Measurements from ENCODE around the gene APLF.

- no peak for TF ChIP-seq CTCF (IDR thresholded peaks at IDR 0.05; ENCODE audit: low read length)
- TF ChIP-seq EZH2phosphoT487 (IDR thresholded peaks at IDR 0.05; ENCODE audit: low read length), result no peak
These were observed 38.8 kb downstream of the APLF start for GRCh38 chr2:68506170-68506569.

Measured in MM.1S (cell line).